G401 (cell line): ENCODE data around the gene ADCY2. TPM values are rescaled to one million over a fixed set of nuclear protein-coding genes. Genes with fewer than 3 reads are reported as not detected.

Experiments
- DNase-seq: peaks from one replicate; pipeline ENCODE4 v3.0.0-alpha.2; 2015; ENCODE audit warnings: low spot score
- in situ Hi-C: cut with HindIII; loops from 2 replicates; pipeline ENCODE4 v1.10.0; 2016; ENCODE audit warnings: low sequenced_read_pairs, mixed read lengths
- total RNA-seq: library from RNA; depleted of rRNA; stranded (reverse); fragments of >200 nt; shearing (Covaris generic); gene quantifications from 2 replicates; pipeline ENCODE4 v1.2.3, GENCODE V29; 2014

The ADCY2 gene
- total RNA-seq, 1 experiment from 2014 or later: 0.03 TPM

DNA sequence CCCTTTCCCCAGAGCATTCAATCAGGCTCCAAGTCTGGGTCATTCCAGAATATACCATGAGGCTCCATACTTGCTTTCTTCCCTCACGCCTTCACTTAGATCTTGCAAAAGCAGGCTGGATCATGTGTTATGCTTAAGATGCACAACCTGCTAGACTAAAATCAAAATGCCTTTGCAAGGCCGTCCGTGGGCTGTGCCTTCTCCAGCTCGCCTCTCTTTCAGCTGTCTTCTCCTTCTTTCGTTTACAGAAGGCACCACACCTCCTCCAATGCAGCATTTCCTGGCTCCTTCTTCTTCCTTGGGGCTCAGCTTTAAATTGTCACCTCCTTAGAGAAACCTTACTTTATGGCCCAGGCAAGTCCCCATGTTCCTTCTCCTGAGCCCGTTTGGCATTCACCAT is 150.6 kb downstream of the ADCY2 start:
- no peak for DNase-seq
- in situ Hi-C loops: no loop called here

DNA sequence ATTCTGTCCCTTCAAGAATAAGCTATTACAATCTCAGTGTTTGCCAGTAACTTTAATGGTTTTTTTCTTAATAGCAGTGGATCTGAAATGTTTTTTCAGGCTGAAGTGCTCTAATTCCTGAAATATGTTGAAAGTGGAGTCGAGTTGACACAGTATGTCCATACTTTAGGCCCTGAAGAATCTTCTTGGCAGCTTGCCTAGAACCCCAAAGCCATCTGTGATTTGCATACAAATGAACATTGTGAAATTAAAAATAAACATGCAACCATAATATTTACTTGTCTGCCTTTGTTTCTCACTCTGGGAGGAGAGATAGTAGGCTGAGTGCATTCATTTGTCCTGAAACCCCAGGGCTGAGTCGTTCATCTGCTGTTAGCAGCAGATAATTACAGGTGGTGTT is 152.7 kb downstream of the ADCY2 start:
- in situ Hi-C loops: no loop called here
- peak; percentile 27 for DNase-seq

DNA sequence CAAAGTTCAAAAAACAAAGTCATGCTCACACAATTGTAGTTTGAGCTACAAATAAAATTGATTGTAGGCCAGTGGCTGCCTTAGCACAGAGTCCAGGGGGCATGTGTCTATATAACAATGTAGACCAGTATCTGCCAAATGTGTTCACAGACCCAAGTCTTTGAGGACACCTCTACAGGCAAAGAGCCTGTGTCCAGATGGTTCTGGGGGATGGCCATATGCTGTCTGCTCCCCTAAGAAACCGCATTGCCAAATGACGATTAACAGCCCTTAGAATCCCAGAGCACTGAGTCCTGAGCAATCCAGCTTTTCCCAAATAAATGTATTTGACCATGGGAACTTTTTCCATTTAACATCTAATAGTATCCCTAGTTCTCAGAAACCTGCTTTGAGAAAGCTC is 169.6 kb downstream of the ADCY2 start:
- in situ Hi-C loops: no loop called here

DNA sequence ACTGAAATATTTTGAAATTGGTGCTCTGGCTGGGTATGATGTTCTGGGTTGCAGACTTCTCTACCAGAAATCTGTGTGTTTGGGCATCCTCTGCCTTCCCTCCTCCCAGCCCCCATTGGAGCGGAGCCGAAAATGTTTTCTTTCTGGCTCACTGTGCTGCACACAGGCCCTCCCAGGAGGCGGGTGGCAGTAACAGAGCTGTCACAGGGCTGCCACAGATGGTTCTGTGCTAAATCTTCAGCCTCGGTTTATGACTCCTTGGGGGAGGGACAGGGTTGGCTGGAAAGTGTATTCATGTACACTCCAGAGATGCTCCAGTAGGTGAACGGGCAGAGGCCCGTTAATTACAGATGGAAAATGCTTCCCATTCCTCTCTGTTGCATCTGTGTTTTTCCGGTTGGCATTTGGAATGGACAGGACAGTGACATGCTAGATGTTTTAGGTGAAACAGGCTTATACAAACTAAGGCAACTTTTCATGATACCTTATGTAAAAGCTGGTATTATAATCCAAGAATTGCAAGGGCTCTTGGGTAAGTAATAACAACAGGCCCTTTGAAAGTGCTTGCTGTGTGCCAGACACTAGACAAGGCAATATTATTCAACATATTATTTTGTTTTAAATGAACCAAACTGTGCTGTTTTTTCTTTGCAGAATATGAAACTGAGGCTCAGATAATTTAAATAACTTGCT is 180.2 kb downstream of the ADCY2 start:
- in situ Hi-C loops: no loop called here
- DNase-seq: peak; percentile 94

More for the DNA sequence above, 169.6 kb downstream of the ADCY2 start:
- DNase-seq: peak; percentile 93

DNA sequence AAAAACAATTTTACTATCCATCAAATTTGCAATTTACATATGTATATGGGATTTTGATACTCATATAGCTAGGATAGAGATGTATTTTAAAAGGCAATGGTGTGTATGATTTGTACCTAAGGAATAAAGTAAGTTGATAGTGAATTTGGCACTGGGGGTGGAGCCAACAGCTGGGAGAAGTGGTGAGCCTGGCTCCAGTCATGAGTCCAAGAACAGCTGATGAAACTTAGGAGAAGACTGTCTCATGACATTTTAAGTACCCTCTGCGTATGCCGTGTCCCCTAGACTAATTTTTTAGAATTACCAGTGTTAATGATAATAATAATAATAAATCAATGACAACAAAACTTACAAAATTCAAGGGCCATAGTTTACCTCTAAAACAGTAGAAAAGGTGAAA is 181.4 kb downstream of the ADCY2 start:
- in situ Hi-C loops: no loop called here
- DNase-seq: no peak

DNA sequence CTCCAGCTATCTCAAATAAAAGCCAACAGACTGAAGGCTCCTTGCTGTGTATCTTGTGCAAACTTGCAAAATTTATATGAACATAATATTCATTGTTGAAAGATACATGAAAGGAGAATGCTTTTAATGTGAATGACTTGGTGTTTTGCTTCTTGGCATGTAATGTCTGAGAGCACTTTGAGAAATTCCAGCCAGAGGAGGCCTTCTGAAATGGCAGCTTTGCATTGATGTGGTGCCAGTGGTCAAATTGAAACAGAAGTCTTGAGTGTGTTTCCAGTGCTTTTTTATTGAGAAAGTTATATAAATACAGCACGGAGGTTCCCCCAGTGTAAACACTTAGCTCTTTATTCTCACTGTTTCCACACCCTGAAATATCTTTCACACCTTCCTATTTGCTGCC is 182.1 kb downstream of the ADCY2 start:
- in situ Hi-C loops: no loop called here
- DNase-seq: no peak

DNA sequence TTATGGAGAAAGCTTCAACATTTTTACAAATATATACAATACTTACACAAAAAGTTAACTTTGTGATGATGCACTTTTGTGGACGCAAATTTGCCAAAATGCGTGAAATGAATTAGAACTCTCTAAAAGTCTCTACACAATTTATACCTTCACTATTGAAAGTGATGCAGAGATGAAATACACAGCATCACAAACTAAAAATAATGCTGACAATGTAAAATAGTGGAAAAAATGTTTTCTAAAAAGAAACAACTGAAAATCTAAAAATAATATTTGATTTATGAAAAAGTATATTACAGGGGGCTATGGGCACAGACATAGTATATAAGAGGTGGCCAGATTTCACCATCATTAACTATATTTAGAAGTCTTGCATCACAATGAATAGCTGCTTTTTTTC is 188.8 kb downstream of the ADCY2 start:
- in situ Hi-C loops: no loop called here
- no peak for DNase-seq

DNA sequence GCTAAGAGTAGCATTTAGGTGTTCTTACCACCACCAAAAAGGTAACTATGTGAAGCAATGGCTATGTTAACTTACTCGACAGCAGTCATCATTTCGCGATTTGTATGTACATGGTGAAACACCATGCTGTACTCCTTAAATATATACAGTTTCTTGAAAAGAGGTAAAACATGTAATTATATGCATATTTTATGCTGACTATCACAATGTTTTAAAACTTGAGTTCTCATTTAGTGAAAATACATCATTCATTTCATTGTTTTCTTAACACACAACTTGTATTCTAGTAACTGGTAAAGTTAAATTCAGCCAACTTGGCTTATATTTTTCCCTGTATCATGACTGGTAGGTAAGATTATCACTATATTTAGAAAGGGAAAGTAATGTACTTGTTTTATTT is 189.9 kb downstream of the ADCY2 start:
- in situ Hi-C loops: no loop called here
- DNase-seq: no peak

DNA sequence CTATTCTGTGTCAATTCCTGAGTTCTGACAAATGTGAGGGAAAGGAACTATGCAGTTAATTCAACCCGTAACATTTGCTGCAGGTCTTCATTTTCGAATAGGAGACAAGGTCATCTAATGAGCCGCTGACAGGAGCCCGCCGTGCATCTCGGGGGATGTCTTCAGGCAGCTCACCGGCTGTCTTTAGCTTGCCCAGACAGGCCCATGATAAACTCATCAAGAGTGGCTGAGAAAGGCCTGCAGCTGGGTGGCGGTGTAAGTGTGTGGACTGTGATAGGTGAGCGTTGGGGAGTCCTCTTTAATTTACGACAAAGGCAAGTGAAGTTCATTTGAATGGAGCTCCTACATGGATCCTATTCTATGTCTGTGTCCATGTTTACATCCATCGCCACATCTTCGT is 190.5 kb downstream of the ADCY2 start:
- in situ Hi-C loops: no loop called here
- no peak for DNase-seq

DNA sequence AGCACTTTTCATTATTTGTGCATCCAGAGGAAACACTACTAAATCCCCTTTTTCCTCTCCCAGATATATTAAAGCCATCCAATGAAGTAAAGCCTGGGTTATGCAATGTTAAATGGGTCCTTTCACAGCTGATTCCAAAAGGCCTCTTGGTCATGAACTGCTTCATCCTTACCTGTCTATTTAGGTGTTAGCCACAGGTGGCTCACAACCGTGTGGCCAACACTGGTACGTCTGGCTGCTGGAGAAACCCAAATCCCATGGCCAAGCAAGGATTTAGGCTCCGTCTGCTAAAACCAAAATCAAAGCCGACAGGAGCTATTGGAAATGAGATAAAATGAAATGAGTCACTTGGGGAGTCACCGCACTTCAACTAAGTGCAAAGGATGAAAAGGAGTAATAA is 193.9 kb downstream of the ADCY2 start:
- in situ Hi-C loops: no loop called here
- DNase-seq: no peak

DNA sequence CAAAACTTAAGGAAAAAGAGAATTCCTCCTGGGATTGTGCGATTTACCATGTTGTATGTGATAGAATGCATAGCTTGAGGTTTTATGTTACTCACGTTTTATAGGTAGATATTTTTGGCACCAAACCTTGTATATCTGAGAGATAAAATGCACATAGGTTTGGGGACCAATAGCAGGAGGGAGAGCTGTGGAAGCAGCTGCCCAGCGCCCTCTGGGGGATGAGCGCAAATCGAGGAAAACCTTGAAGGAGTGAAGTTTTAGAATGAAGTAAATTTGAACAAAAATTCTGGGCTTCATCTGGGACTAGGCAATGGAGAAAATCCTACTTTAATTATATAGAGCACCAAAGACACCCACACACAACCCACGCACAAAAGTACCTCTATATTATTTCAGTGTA is 197.0 kb downstream of the ADCY2 start:
- peak; percentile 16 for DNase-seq
- in situ Hi-C loops: no loop called here

DNA sequence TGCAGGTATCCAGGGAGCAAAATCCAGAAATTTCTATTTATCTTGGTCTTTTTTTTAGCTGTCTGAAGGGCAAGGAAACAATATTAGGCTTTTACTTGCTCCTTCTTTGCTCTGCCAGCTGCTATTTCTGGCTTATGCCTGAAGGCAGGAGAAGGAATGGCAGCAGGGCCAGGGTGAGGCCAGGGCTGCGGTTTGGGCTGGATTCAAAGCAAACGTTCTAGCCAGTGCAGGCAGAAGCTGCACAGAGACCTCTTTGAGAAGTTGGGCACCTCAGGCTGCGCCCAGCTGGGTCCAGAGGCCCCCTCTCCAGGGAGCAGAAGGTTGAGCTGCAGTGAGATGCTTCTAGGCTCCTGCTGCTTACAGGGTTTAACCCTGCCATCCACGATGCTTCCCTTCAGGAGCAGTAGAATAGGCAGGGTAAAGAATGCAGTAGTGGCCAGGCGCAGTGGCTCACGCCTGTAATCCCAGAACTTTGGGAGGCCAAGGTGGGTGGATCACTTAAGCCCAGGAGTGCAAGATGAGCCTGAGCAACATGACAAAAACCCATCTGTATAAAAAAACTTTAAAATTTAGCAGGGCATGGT is 201.2 kb downstream of the ADCY2 start:
- in situ Hi-C loops: no loop called here
- no peak for DNase-seq

DNA sequence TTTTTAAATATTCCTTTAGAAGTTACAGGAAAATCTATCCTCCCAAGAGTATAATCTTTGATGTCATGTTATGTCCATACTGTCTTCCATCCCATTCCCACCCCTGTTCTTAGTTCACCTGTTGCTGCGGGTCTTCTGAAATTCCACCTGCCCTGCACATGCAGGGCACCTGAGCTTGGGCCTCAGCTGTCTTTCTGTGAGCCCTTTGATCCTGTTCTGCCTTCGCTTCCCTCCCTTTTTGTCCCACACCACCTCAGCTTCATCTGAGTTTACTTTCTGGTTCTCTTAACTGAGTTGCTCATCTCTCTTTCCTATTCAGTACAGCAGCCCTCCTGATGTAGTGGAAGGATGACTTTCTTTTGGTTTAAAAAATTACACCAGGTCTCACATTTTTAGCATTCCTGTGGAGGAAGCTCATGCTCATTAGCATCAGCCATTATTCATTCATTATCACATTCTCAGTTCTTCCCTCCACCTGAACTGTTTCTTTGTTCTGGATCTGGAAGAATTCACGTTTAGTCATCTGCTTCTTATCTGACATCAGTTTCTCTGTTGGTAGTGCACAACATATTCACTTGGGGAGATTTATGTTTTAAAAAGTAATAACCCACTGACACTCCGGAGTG is 211.0 kb downstream of the ADCY2 start:
- DNase-seq: no peak
- in situ Hi-C loops: no loop called here

DNA sequence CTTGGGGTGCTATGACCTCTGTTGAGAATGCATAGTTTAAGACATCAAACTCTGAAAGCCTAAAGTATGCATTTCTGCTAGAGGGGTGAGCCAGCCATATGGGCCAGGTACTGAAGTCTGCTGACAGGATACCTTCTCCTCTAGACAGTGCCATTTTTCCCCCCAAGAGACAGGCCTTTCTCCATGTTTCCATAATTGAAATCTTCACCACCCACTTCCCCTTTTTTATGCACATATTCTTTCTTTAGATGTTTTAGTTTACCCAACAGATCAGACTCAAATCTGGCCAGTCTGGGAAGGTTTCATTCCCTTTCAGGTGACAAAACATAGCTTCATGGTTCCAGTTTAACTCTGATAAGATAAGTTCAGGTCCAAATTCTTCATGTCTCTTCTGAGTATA is 212.8 kb downstream of the ADCY2 start:
- in situ Hi-C loops: no loop called here
- no peak for DNase-seq

DNA sequence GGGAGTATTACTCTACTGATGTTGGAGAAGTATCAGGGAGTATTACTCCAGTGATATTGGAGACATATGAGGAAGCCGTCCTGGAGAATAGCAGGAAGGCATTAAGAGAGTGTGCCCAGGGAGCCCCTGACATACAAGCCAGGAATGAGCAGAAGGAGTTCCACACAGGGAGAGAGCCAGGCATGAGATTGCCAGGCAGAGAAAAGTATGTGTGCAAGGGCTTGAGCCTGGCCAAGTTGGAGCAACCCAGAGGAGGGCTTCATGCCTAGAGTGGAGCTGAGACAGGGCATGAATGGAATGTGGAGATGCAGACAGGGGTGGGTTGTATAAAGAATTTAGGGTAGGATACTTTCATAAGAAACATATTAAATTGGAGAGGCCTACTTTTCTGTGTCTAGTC is 213.8 kb downstream of the ADCY2 start:
- in situ Hi-C loops: no loop called here
- DNase-seq: no peak

DNA sequence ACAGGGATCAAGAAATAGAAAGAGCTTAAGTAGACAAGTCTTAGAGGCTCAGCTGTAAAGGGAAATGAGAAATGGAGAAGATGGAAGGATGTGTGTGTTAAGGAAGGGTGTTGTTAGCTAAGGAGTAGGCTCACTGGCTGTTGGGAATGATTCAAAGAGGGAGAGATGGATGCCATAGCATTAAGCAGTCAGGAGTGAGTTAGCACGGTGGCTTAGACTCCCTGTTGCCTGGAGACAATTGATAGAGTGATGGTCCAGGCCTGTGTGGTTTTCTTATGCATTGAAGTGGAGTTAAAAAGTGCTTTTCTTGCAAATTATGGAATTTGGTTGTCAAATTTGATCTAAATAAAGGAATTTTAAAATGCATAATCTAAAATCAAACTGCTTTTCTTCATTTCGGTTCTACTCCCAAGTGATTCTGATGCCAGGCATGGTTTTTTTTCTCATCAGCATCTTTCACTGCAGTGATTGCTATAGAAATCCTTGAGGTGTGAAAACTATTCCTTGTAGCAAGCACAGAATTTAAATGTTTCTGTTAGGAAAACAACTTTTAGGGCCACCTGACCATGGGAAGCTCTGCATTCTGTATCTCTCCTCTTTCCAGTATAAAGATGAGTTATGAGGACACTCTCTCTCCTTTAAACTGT is 214.7 kb downstream of the ADCY2 start:
- no peak for DNase-seq

DNA sequence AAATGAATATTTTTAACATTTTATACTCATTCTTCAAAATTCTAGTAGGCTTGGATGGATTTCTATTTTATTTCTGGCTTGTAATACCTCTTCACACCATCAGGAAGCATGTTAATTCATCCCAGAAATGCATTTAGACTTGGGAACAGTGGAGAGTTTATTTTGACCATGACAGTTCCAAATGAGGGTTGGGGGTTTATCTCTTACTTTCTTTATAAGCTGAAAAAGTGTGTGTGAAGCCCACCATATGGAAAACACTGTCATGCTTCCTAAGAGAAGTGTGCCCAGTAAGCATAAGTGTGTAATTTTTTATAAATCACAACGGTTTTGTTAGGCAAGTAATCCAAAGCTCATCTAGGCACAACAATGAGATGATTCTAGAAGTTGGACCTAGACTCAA is 215.6 kb downstream of the ADCY2 start:
- in situ Hi-C loops: no loop called here
- no peak for DNase-seq

More for the DNA sequence above, 214.7 kb downstream of the ADCY2 start:
- in situ Hi-C loops: no loop called here

DNA sequence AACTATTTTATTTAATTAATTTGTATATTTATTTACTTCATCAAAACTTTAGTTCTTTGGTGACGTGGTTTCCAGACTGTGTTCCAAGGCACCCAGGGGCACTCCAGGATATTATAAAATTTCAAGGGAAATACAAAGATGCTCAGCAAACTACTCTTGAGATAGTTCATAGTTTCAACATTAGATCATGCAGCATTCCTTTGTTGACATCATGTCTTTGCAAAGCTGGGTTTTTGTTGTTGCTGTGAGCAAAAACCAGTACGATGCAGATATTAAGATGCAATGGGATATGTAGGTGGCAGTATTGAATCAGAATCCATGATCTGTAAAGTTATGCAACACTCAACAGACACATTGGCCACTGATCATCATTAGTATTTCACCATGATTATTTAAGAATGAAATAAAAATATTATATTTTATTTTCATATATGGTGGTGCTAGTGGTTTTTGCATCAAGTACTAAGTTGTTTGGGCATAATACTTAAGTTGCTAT is 219.7 kb downstream of the ADCY2 start:
- in situ Hi-C loops: no loop called here
- no peak for DNase-seq

DNA sequence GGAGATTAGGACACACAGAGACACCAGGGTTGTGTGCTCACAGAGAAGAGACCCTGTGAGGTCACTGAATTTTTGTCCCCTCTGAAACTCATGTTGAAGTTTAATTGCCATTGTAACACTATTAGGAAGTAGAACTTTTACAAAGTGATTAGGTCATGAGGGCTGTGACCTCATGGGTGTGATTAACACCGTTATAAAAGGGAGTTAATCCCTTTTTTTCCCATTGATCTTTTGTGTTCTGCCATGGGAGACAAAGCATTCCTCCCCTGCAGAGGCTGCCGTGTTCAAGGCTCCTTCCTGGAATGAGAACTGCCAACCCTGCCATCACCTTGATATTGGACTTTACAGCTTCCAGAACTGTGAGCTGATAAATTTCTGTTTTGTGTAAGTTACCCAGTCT is 221.0 kb downstream of the ADCY2 start:
- DNase-seq: no peak
- in situ Hi-C loops: no loop called here

DNA sequence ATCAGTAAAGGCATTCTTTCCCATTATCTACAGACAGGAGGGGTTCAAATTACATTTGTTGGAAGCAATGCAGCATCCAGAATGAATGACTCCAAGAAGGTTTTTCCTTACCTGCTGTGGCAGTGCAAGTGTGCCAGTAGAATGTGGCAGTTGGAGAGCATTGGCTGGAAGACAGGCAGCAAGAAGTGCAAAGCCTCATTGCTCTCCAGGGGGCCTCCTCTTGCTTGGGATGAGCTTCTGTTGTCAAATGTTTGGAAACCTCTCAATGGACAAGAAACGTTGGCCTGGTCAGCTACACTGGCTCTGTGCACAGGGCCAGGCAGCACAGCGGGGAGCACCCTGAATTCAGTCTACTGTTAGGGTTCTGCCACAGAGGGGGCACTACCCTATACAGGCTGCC is 226.6 kb downstream of the ADCY2 start:
- in situ Hi-C loops: no loop called here
- DNase-seq: peak; percentile 64
